Activated T-helper 2 cell treated with anti-CD3 and anti-CD28 coated beads, Interferon-gamma antibody, Interleukin-2, Interleukin-4, amounts not matched to agents 10 μg/mL and 5 μg/mL and 100 μg/mL, durations not matched to agents 14 hours and 24 hours and 36 hours (primary cell): ENCODE results near the gene TMSB4X. TPM values are rescaled to one million over a fixed set of nuclear protein-coding genes. Genes with fewer than 3 reads are reported as not detected.
"Not testable (repeated sequence)": the region's sequence is repeated elsewhere in the genome, so short reads cannot be mapped to it uniquely, and the experiment has no call there.

Experiments
- DNase-seq: peaks from one replicate; pipeline ENCODE4 v3.0.0; 2021; ENCODE audit warnings: low spot score
- H3K27ac Mint-ChIP-seq: one replicate; pipeline ENCODE4 v1.8.0; 2021; ENCODE audit warnings: mixed read lengths
- H3K27me3 Mint-ChIP-seq: one replicate; pipeline ENCODE4 v1.8.0; 2021; ENCODE audit warnings: low read depth, mixed read lengths
- H3K36me3 Mint-ChIP-seq: one replicate; pipeline ENCODE4 v1.8.0; 2021; ENCODE audit warnings: low read depth, mixed read lengths
- H3K4me1 Mint-ChIP-seq: one replicate; pipeline ENCODE4 v1.8.0; 2021; ENCODE audit warnings: low read depth, mixed read lengths
- H3K4me3 Mint-ChIP-seq: one replicate; pipeline ENCODE4 v1.8.0; 2021; ENCODE audit warnings: low read depth, mild to moderate bottlenecking, moderate library complexity, mixed read lengths
- H3K9me3 Mint-ChIP-seq: one replicate; pipeline ENCODE4 v1.8.0; 2021; ENCODE audit warnings: mixed read lengths
- intact Hi-C: fragments of 100-400 bp; cut with micrococcal nuclease; formaldehyde crosslinking; loops from one replicate; pipeline ENCODE4 v1.15.1; 2023
- total RNA-seq: library from RNA; stranded (reverse); gene quantifications from 2 replicates; pipeline ENCODE4 v1.2.3, GENCODE V29; 2022

Gene TMSB4X
- total RNA-seq, 1 donor from 2014 or later, result 7,759 TPM

- Mint-ChIP-seq H3K4me1 (peaks cover 62% of the 10 kb centered on the region), H3K27me3 (no peaks in the 10 kb centered on the region), H3K9me3 (no peaks in the 10 kb centered on the region), H3K27ac (peak overlapping the region; percentile 95), H3K36me3 (no peaks in the 10 kb centered on the region), H3K4me3 (peak overlapping the region; percentile 87)
- peak; percentile 53 for DNase-seq
- intact Hi-C loops, result loop anchor here (1.0 to 10.0 kb wide), 4 partner anchors 10 to 778 kb away; partner anchors contain the start of genes OFD1, TCEANC, TMSB4X and TRAPPC2
Observed at GRCh38 chrX:12956704-12957534, 18.0 kb upstream of the TMSB4X start.

- Mint-ChIP-seq H3K4me3 (peak overlapping the region; percentile 76), H3K36me3 (peaks cover 3% of the 10 kb centered on the region), H3K27me3 (no peaks in the 10 kb centered on the region), H3K4me1 (peaks cover 57% of the 10 kb centered on the region), H3K9me3 (no peaks in the 10 kb centered on the region), H3K27ac (peak overlapping the region; percentile 87)
- intact Hi-C loops, result loop anchor here (10.0 kb wide), 2 partner anchors 697 to 777 kb away; partner anchors contain the start of genes OFD1, TCEANC and TRAPPC2
- no peak for DNase-seq
Observed at GRCh38 chrX:12958059-12958458, 16.9 kb upstream of the TMSB4X start.

- Mint-ChIP-seq H3K27ac (peak overlapping the region; percentile 87), H3K27me3 (no peaks in the 10 kb centered on the region), H3K4me3 (no peak overlapping the region), H3K4me1 (peaks cover 53% of the 10 kb centered on the region), H3K9me3 (no peaks in the 10 kb centered on the region), H3K36me3 (peaks cover 3% of the 10 kb centered on the region)
- intact Hi-C loops, result loop anchor here (10.0 kb wide), 2 partner anchors 696 to 776 kb away; partner anchors contain the start of genes OFD1, TCEANC and TRAPPC2
- DNase-seq, result no peak
Observed at GRCh38 chrX:12958461-12958860, 16.4 kb upstream of the TMSB4X start.

GRCh38 chrX:12961196-12961718 is 13.7 kb upstream of the TMSB4X start:
- H3K4me3 Mint-ChIP-seq, result no peak overlapping the region

GRCh38 chrX:12962041-12962504 is 12.8 kb upstream of the TMSB4X start:
- H3K4me3 Mint-ChIP-seq, result no peak overlapping the region
- DNase-seq, result no peak
- H3K36me3 Mint-ChIP-seq, result peaks cover 5% of the 10 kb centered on the region
- no peaks in the 10 kb centered on the region for H3K9me3 Mint-ChIP-seq
- no peaks in the 10 kb centered on the region for H3K27me3 Mint-ChIP-seq
- intact Hi-C loops, result no loop called here
- H3K4me1 Mint-ChIP-seq, result peaks cover 50% of the 10 kb centered on the region
- H3K27ac Mint-ChIP-seq, result peak overlapping the region; percentile 1

More at GRCh38 chrX:12961196-12961718, 13.7 kb upstream of the TMSB4X start:
- no peaks in the 10 kb centered on the region for H3K9me3 Mint-ChIP-seq
- intact Hi-C loops, result no loop called here
- H3K4me1 Mint-ChIP-seq, result peaks cover 49% of the 10 kb centered on the region
- peaks cover 5% of the 10 kb centered on the region for H3K36me3 Mint-ChIP-seq
- no peak for DNase-seq
- no peaks in the 10 kb centered on the region for H3K27me3 Mint-ChIP-seq
- H3K27ac Mint-ChIP-seq, result peak overlapping the region; percentile 8

- intact Hi-C loops, H3K36me3 Mint-ChIP-seq, H3K27ac Mint-ChIP-seq, H3K4me3 Mint-ChIP-seq, H3K27me3 Mint-ChIP-seq, H3K9me3 Mint-ChIP-seq, DNase-seq: not testable (repeated sequence)
- H3K4me1 Mint-ChIP-seq, result peaks cover 51% of the 10 kb centered on the region
Observed at GRCh38 chrX:12963210-12963850, 11.6 kb upstream of the TMSB4X start.

- H3K4me3 Mint-ChIP-seq, result no peak overlapping the region
- intact Hi-C loops, result no loop called here
- peaks cover 9% of the 10 kb centered on the region for H3K36me3 Mint-ChIP-seq
- DNase-seq, result no peak
- no peaks in the 10 kb centered on the region for H3K27me3 Mint-ChIP-seq
- peaks cover 48% of the 10 kb centered on the region for H3K4me1 Mint-ChIP-seq
- no peaks in the 10 kb centered on the region for H3K9me3 Mint-ChIP-seq
- H3K27ac Mint-ChIP-seq, result peak overlapping the region; percentile 63
Observed at GRCh38 chrX:12965131-12965940, 9.6 kb upstream of the TMSB4X start.

GRCh38 chrX:12966151-12966550 is 8.8 kb upstream of the TMSB4X start:
- Mint-ChIP-seq H3K27me3 (no peaks in the 10 kb centered on the region), H3K4me3 (peak overlapping the region; percentile 5), H3K36me3 (peaks cover 9% of the 10 kb centered on the region), H3K9me3 (no peaks in the 10 kb centered on the region), H3K27ac (peak overlapping the region; percentile 68), H3K4me1 (peaks cover 50% of the 10 kb centered on the region)
- intact Hi-C loops, result no loop called here
- DNase-seq, result no peak

- peak overlapping the region; percentile 92 for H3K27ac Mint-ChIP-seq
- no peak for DNase-seq
- intact Hi-C loops, result loop anchor here (1.0 kb wide), 1 partner anchor 12 kb away; no protein-coding TSS in a partner anchor
Observed at GRCh38 chrX:12967711-12968465, 7.0 kb upstream of the TMSB4X start.

GRCh38 chrX:12970691-12971202 is 4.2 kb upstream of the TMSB4X start:
- H3K27ac Mint-ChIP-seq, result peak overlapping the region; percentile 90
- no peaks in the 10 kb centered on the region for H3K27me3 Mint-ChIP-seq
- DNase-seq, result peak; percentile 39
- H3K4me3 Mint-ChIP-seq, result peak overlapping the region; percentile 91
- intact Hi-C loops, result loop anchor here (1.0 kb wide), 1 partner anchor 19 kb away; no protein-coding TSS in a partner anchor
- H3K36me3 Mint-ChIP-seq, result peaks cover 25% of the 10 kb centered on the region
- no peaks in the 10 kb centered on the region for H3K9me3 Mint-ChIP-seq
- peaks cover 44% of the 10 kb centered on the region for H3K4me1 Mint-ChIP-seq

More at GRCh38 chrX:12967711-12968465, 7.0 kb upstream of the TMSB4X start:
- Mint-ChIP-seq H3K9me3 (no peaks in the 10 kb centered on the region), H3K4me3 (peak overlapping the region; percentile 78), H3K27me3 (no peaks in the 10 kb centered on the region), H3K4me1 (peaks cover 44% of the 10 kb centered on the region), H3K36me3 (peaks cover 8% of the 10 kb centered on the region)

- intact Hi-C loops, result no loop called here
- H3K4me3 Mint-ChIP-seq, result peak overlapping the region; percentile 91
- DNase-seq, result no peak
- H3K36me3 Mint-ChIP-seq, result peaks cover 32% of the 10 kb centered on the region
- no peaks in the 10 kb centered on the region for H3K9me3 Mint-ChIP-seq
- peaks cover 40% of the 10 kb centered on the region for H3K4me1 Mint-ChIP-seq
- H3K27ac Mint-ChIP-seq, result peak overlapping the region; percentile 90
- no peaks in the 10 kb centered on the region for H3K27me3 Mint-ChIP-seq
Observed at GRCh38 chrX:12971282-12972003, 3.5 kb upstream of the TMSB4X start.
